ENCODE measurements around the gene CEP72. TPM values are rescaled to one million over a fixed set of nuclear protein-coding genes. Genes with fewer than 3 reads are reported as not detected.

Gene CEP72
- total and polyA plus RNA-seq, 7 donors, result 0.36 to 7.1 (median 1.6) TPM

- Histone ChIP-seq H3K4me3 (no peak overlapping the region), H3K27me3 (no peaks in the 10 kb centered on the region), H3K4me1 (no peaks in the 10 kb centered on the region), H3K9me3 (no peaks in the 10 kb centered on the region), H3K27ac (no peak overlapping the region), H3K36me3 (peaks cover 0 to 4% (median 2%) of the 10 kb centered on the region in 4 donors)
- DNase-seq, result peak; percentile 60
- intact Hi-C loops (cut with DNase I), result no loop called here
- WGBS, 2 donors, result 94 to 95% methylated on average over 18 of the region's 18 CpGs
- TF ChIP-seq POLR2A (IDR thresholded peaks at IDR 0.05), result no peak
- TF ChIP-seq POLR2AphosphoS5 (IDR thresholded peaks at IDR 0.05), result no peak
- TF ChIP-seq CTCF (IDR thresholded peaks at IDR 0.05), result no peak
- no peak for TF ChIP-seq EP300 (IDR thresholded peaks at IDR 0.05)
These were observed 34.5 kb downstream of the CEP72 start for GRCh38 chr5:646396-647201.

GRCh38 chr5:647311-647710 is 35.2 kb downstream of the CEP72 start:
- Histone ChIP-seq H3K27me3 (no peaks in the 10 kb centered on the region), H3K4me3 (no peak overlapping the region), H3K9me3 (no peaks in the 10 kb centered on the region), H3K36me3 (peaks cover 0 to 3% (median 2%) of the 10 kb centered on the region in 4 donors), H3K27ac (no peak overlapping the region), H3K4me1 (no peaks in the 10 kb centered on the region)
- TF ChIP-seq POLR2AphosphoS5 (IDR thresholded peaks at IDR 0.05) (no peak), EP300 (IDR thresholded peaks at IDR 0.05) (no peak), CTCF (IDR thresholded peaks at IDR 0.05) (no peak), POLR2A (IDR thresholded peaks at IDR 0.05) (no peak)
- intact Hi-C loops (cut with DNase I), result no loop called here
- DNase-seq, result peak; percentile 56
- WGBS, 2 donors, result 96 to 98% methylated on average over 4 of the region's 4 CpGs

DNA sequence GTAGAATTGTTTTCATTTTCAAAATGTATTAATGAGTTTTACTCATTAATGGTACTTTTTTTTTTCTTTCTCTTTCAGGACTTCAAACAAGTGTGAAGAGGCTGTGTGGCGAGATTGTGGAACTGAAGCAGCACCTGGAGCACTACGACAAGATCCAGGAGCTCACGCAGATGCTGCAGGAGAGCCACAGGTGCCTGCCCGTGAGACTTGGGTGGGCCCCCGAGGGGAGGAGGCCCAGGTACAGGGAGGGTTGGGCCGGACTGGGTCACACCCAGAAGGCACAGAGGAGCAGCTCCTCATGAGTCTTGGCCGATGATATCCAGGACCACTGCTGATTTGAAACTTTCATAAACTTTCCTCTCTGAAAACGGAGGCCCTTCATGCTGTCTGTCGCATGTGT is 35.6 kb downstream of the CEP72 start:
- H3K27me3 ChIP-seq, result no peaks in the 10 kb centered on the region
- peaks cover 0 to 3% (median 0%) of the 10 kb centered on the region in 4 donors for H3K36me3 ChIP-seq
- no peaks in the 10 kb centered on the region for H3K9me3 ChIP-seq
- no peak for TF ChIP-seq CTCF (IDR thresholded peaks at IDR 0.05)
- TF ChIP-seq POLR2AphosphoS5 (IDR thresholded peaks at IDR 0.05), result no peak
- no peak for TF ChIP-seq EP300 (IDR thresholded peaks at IDR 0.05)
- TF ChIP-seq POLR2A (IDR thresholded peaks at IDR 0.05), result no peak
- peak; percentile 40 for DNase-seq
- 98 to 99% methylated on average over 9 of the region's 9 CpGs for WGBS, 2 donors
- intact Hi-C loops (cut with DNase I), result no loop called here
- no peaks in the 10 kb centered on the region for H3K4me1 ChIP-seq
- H3K27ac ChIP-seq, result no peak overlapping the region
- no peak overlapping the region for H3K4me3 ChIP-seq

GRCh38 chr5:651296-652022 is 39.3 kb downstream of the CEP72 start:
- no peaks in the 10 kb centered on the region for H3K27me3 ChIP-seq
- no peaks in the 10 kb centered on the region for H3K36me3 ChIP-seq
- TF ChIP-seq CTCF (IDR thresholded peaks at IDR 0.05) (no peak), EP300 (IDR thresholded peaks at IDR 0.05) (no peak), POLR2A (IDR thresholded peaks at IDR 0.05) (no peak), POLR2AphosphoS5 (IDR thresholded peaks at IDR 0.05) (no peak)
- 95 to 96% methylated on average over 16 of the region's 16 CpGs for WGBS, 2 donors
- no peak overlapping the region for H3K4me3 ChIP-seq
- no peak overlapping the region for H3K27ac ChIP-seq
- no peaks in the 10 kb centered on the region for H3K4me1 ChIP-seq
- no peaks in the 10 kb centered on the region for H3K9me3 ChIP-seq
- intact Hi-C loops (cut with DNase I), result no loop called here
- peak; percentile 28 for DNase-seq
